ENCODE results near the gene SEC24A.

Gene SEC24A

GRCh38 chr5:134609232-134609851 lies 39.2 kb upstream of the SEC24A start:
- DNase-seq (ENCODE audit: low read depth): no peak

GRCh38 chr5:134610725-134611124 lies 37.9 kb upstream of the SEC24A start:
- TF ChIP-seq CTCF (conservative IDR thresholded peaks at IDR 0.05; ENCODE audit: low read length): no peak
- no peak overlapping the region for H3K4me3 ChIP-seq (ENCODE audit: low read length)

More at GRCh38 chr5:134609232-134609851, 39.2 kb upstream of the SEC24A start:
- TF ChIP-seq CTCF (conservative IDR thresholded peaks at IDR 0.05; ENCODE audit: low read length): no peak
- H3K4me3 ChIP-seq (ENCODE audit: low read length): no peak overlapping the region

GRCh38 chr5:134611515-134611914 lies 37.1 kb upstream of the SEC24A start:
- H3K4me3 ChIP-seq (ENCODE audit: low read length): no peak overlapping the region
- DNase-seq (ENCODE audit: low read depth): no peak
- TF ChIP-seq CTCF (conservative IDR thresholded peaks at IDR 0.05; ENCODE audit: low read length): no peak

More at GRCh38 chr5:134610725-134611124, 37.9 kb upstream of the SEC24A start:
- DNase-seq (ENCODE audit: low read depth): no peak

DNA sequence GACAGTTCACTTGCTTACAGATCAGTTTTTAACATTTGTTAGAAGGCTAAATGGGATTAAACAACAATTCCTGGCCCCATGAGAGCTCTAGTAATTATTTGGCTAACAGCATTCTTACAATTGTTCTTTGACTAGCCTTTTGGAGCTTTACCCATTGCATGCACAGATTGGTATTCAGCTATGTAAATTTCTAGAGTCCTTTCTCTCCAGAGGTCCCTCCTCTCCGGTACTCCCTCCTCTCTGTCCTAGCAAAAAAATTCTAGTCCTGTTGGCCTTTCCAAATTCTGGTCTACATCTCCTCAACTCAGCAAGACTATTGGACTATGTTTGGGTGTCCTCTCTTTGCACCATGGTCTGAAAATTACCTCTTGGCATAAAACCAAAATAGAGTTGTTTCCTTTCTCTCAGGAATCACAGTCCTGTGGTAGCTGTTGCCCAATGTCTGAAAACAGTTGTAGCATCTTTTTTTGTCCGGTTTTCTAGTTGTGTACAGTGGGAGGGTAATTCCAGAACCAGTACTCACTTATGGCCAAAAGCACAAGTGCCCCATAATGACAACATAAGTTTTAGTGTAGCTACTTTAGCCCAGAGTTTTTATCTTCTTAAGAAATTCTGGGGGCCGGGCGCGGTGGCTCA lies 34.0 kb upstream of the SEC24A start:
- H3K4me3 ChIP-seq (ENCODE audit: low read length): no peak overlapping the region
- TF ChIP-seq CTCF (conservative IDR thresholded peaks at IDR 0.05; ENCODE audit: low read length): no peak
- DNase-seq (ENCODE audit: low read depth): peak; percentile 25

DNA sequence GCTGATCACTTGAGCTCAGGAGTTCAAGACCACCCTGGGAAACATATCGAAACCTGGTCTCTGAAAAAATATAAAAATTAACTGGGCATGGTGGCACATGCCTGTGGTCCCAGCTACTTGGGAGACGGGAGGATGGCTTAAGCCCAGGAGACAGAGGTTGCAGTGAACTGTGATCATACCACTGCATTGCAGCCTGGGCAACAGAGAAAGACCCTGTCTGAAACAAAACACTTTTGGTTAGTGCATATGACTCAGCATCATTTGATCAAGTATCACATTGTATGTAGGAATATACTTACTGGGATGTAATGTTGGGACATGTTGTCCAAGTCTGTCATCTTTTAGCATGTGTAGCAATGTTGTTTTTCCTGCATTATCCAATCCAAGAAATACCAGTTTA lies 28.0 kb upstream of the SEC24A start:
- no peak for TF ChIP-seq CTCF (conservative IDR thresholded peaks at IDR 0.05; ENCODE audit: low read length)
- H3K4me3 ChIP-seq (ENCODE audit: low read length): no peak overlapping the region
- DNase-seq (ENCODE audit: low read depth): no peak

DNA sequence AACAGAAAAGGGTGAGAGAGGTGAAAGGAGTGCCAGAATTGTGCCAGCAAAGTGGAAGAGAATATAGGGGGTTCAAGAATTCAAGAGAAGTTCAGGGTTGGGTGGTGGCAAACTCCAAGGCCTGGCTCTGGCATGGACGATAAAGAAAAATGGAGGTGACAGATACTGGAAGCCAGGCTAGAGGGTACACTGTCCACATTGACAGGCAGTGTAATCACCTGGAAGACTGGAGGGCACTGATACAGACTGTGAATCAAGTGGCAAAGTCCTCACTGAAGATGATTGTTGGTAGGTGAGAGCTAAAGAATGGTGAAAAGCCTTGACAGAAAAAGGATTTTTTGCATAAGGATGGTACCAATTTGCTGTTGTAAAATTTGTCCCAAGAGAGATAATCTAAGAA lies 23.0 kb upstream of the SEC24A start:
- no peak for DNase-seq (ENCODE audit: low read depth)
- TF ChIP-seq CTCF (conservative IDR thresholded peaks at IDR 0.05; ENCODE audit: low read length): no peak
- H3K4me3 ChIP-seq (ENCODE audit: low read length): no peak overlapping the region

DNA sequence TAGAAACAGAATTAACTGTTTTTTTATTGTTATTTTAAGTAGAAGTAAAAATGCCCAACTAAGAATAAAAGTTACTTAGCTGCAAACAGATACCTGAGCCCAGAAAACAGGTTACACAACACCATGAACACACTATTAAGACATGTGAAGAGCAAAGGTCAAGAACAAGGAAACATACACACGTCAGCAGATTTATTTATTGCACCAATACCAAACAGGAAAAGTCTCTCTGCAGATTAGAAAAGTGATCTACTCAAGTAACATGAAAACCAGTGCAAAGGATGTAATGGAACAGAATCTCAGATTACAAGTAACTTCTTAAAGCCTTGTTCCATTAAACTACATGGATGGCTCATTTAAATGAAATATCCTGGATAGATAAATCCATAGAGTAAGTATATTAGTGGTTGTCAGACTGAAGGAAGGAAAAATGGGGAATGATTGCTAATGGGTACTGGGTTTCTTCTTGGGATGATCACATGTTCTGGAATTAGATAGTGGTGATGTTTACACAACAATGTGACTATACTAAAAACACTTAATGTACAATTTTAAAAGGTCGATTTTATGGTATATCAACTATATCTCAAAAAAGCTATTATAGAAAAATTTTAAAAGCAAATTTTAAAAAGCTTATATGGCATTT lies 22.1 kb upstream of the SEC24A start:
- peak; percentile 12 for DNase-seq (ENCODE audit: low read depth)
- no peak overlapping the region for H3K4me3 ChIP-seq (ENCODE audit: low read length)
- no peak for TF ChIP-seq CTCF (conservative IDR thresholded peaks at IDR 0.05; ENCODE audit: low read length)
